A204.1 (cell line): ENCODE data around the gene ZNF638.

Source experiments
- FAIRE-seq: peaks from 2 replicates; lab custom pipeline; 2012; peaks lifted over from hg19 to GRCh38; lab: Jason Lieb, UNC

Gene ZNF638

GRCh38 chr2:71333619-71334018, 2.0 kb downstream of the ZNF638 start:
- FAIRE-seq, result no peak

- no peak for FAIRE-seq
Observed at GRCh38 chr2:71336384-71336783, 4.8 kb downstream of the ZNF638 start.

GRCh38 chr2:71336802-71337201, 5.2 kb downstream of the ZNF638 start:
- FAIRE-seq, result no peak

GRCh38 chr2:71337776-71338175, 6.2 kb downstream of the ZNF638 start:
- no peak for FAIRE-seq

GRCh38 chr2:71339685-71340084, 8.1 kb downstream of the ZNF638 start:
- no peak for FAIRE-seq

GRCh38 chr2:71340176-71340575, 8.6 kb downstream of the ZNF638 start:
- FAIRE-seq, result no peak

- FAIRE-seq, result no peak
Observed at GRCh38 chr2:71341645-71342044, 10.1 kb downstream of the ZNF638 start.

- FAIRE-seq, result no peak
Observed at GRCh38 chr2:71346065-71346464, 14.5 kb downstream of the ZNF638 start.

GRCh38 chr2:71347517-71347916, 15.9 kb downstream of the ZNF638 start:
- FAIRE-seq, result no peak

- no peak for FAIRE-seq
Observed at GRCh38 chr2:71348302-71348701, 16.7 kb downstream of the ZNF638 start.

- no peak for FAIRE-seq
Observed at GRCh38 chr2:71353248-71353647, 21.7 kb downstream of the ZNF638 start.

GRCh38 chr2:71358931-71359671, 27.5 kb downstream of the ZNF638 start:
- no peak for FAIRE-seq

- no peak for FAIRE-seq
Observed at GRCh38 chr2:71360434-71360975, 28.9 kb downstream of the ZNF638 start.

GRCh38 chr2:71361631-71362030, 30.0 kb downstream of the ZNF638 start:
- no peak for FAIRE-seq

GRCh38 chr2:71362447-71362846, 30.9 kb downstream of the ZNF638 start:
- FAIRE-seq, result no peak

GRCh38 chr2:71370015-71370414, 38.4 kb downstream of the ZNF638 start:
- FAIRE-seq, result no peak

- no peak for FAIRE-seq
Observed at GRCh38 chr2:71372042-71372441, 40.5 kb downstream of the ZNF638 start.

GRCh38 chr2:71379086-71379485, 47.5 kb downstream of the ZNF638 start:
- FAIRE-seq, result no peak

GRCh38 chr2:71380665-71381064, 49.1 kb downstream of the ZNF638 start:
- FAIRE-seq, result no peak

GRCh38 chr2:71385012-71385411, 53.4 kb downstream of the ZNF638 start:
- FAIRE-seq, result no peak

- FAIRE-seq, result no peak
Observed at GRCh38 chr2:71388214-71388613, 56.6 kb downstream of the ZNF638 start.

GRCh38 chr2:71389384-71390072, 57.9 kb downstream of the ZNF638 start:
- FAIRE-seq, result no peak

GRCh38 chr2:71393216-71393615, 61.6 kb downstream of the ZNF638 start:
- FAIRE-seq, result no peak

- no peak for FAIRE-seq
Observed at GRCh38 chr2:71395471-71395870, 63.9 kb downstream of the ZNF638 start.
